IMR-90 (cell line): ENCODE measurements around the gene ADGRB3. TPM values are rescaled to one million over a fixed set of nuclear protein-coding genes. Genes with fewer than 3 reads are reported as not detected.

Experiments
- ATAC-seq: fragments of 200-7000 bp; cut with Tn5 transposase; 2 replicates; pipeline ENCODE4 v1.9.1; 2020; ENCODE audit warnings: low read depth, mild to moderate bottlenecking, moderate library complexity
- BruUV-seq: library from RNA; stranded (reverse); fragments of 400-500 nt; replicated peaks from 2 replicates; lab custom pipeline; 2021; lab: Mats Ljungman, UMichigan
- CTCF ChIA-PET: fragments of 300-600 bp; formaldehyde crosslinking; extraction: SDS; loops from one replicate; lab custom pipeline; 2021; ENCODE audit warnings: antibody characterized with exemption; lab: Yijun Ruan, JAX
- POLR2A ChIA-PET: fragments of 300-600 bp; sonication (Branson Sonifier 250); formaldehyde crosslinking; loops from one replicate; lab custom pipeline; 2022; ENCODE audit warnings: antibody characterized with exemption; ENCODE audit not compliant: unreplicated experiment; lab: Charles Lee
- DNase-seq: peaks from one replicate; pipeline ENCODE4 v3.0.0; 2013
- H2AFZ ChIP-seq: replicated peaks from 2 replicates; pipeline ENCODE3; 2013; ENCODE audit warnings: low read length, mild to moderate bottlenecking; ENCODE audit not compliant: poor library complexity
- H2AK5ac ChIP-seq: 2 replicates; pipeline ENCODE4 v1.6.1; 2013; ENCODE audit warnings: low read depth, low read length, inconsistent platforms
- H2AK9ac ChIP-seq: replicated peaks from 2 replicates; pipeline ENCODE3; 2013; ENCODE audit warnings: mild to moderate bottlenecking, low read depth, low read length, moderate library complexity; ENCODE audit not compliant: poor library complexity
- H2BK120ac ChIP-seq: 2 replicates; pipeline ENCODE4 v1.6.1; 2013; ENCODE audit warnings: low read depth, low read length, inconsistent platforms
- H2BK15ac ChIP-seq: 3 replicates; pipeline ENCODE4 v1.6.1; 2013; ENCODE audit warnings: low read depth, low read length, inconsistent platforms
- H2BK20ac ChIP-seq: 2 replicates; pipeline ENCODE4 v1.6.1; 2013; ENCODE audit warnings: low read depth, mild to moderate bottlenecking, inconsistent platforms, low read length, moderate library complexity
- H2BK5ac ChIP-seq: 2 replicates; pipeline ENCODE4 v1.6.1; 2013; ENCODE audit warnings: mild to moderate bottlenecking, low read depth, low read length, inconsistent platforms; ENCODE audit not compliant: poor library complexity, severe bottlenecking
- H3K14ac ChIP-seq: replicated peaks from 2 replicates; pipeline ENCODE4 v1.6.1; 2013; ENCODE audit warnings: low read depth, low read length, inconsistent platforms
- H3K18ac ChIP-seq: 2 replicates; pipeline ENCODE4 v1.6.1; 2013; ENCODE audit warnings: low read depth, low read length, control low read depth
- H3K23ac ChIP-seq: 2 replicates; pipeline ENCODE4 v1.6.1; 2013; ENCODE audit warnings: low read depth, low read length, inconsistent platforms
- H3K27ac ChIP-seq: 2 replicates; pipeline ENCODE4 v1.5.1; 2013; ENCODE audit warnings: mild to moderate bottlenecking, control low read depth, low read length; ENCODE audit not compliant: insufficient read depth
- H3K27me3 ChIP-seq: 2 replicates; pipeline ENCODE4 v1.6.1; 2013; ENCODE audit warnings: low read length; ENCODE audit not compliant: control insufficient read depth, insufficient read depth
- H3K36me3 ChIP-seq: 2 replicates; pipeline ENCODE4 v1.6.1; 2013; ENCODE audit warnings: low read length, mixed read lengths; ENCODE audit not compliant: control insufficient read depth, insufficient read depth
- H3K4ac ChIP-seq: 2 replicates; pipeline ENCODE4 v1.6.1; 2013; ENCODE audit warnings: low read depth, low read length, inconsistent platforms
- H3K4me1 ChIP-seq: 2 replicates; pipeline ENCODE4 v1.6.1; 2013; ENCODE audit warnings: low read length, mixed read lengths; ENCODE audit not compliant: control insufficient read depth, insufficient read depth
- H3K4me2 ChIP-seq: 2 replicates; pipeline ENCODE4 v1.6.1; 2013; ENCODE audit warnings: low read depth, mild to moderate bottlenecking, control low read depth, low read length, moderate library complexity
- H3K4me3 ChIP-seq: 2 replicates; pipeline ENCODE4 v1.5.1; 2013; ENCODE audit warnings: low read depth, mild to moderate bottlenecking, control low read depth, low read length, moderate library complexity; ENCODE audit not compliant: insufficient read depth
- H3K56ac ChIP-seq: 2 replicates; pipeline ENCODE4 v1.6.1; 2013; ENCODE audit warnings: low read length, inconsistent platforms; ENCODE audit not compliant: insufficient read depth; ENCODE audit errors: extremely low read depth
- H3K79me1 ChIP-seq, 2 experiments: 2 replicates each; pipeline ENCODE4 v1.6.1; 2013; ENCODE audit warnings: low read length in 2 of 2, inconsistent platforms in 1 of 2, low read depth in 1 of 2
- H3K9ac ChIP-seq: 2 replicates; pipeline ENCODE4 v1.6.1; 2013; ENCODE audit warnings: low read depth, low read length, control low read depth
- H3K9me1 ChIP-seq: 2 replicates; pipeline ENCODE4 v1.6.1; 2013; ENCODE audit warnings: low read length, inconsistent platforms; ENCODE audit not compliant: insufficient read depth
- H3K9me3 ChIP-seq: 2 replicates; pipeline ENCODE4 v1.6.1; 2013; ENCODE audit warnings: low read length; ENCODE audit not compliant: control insufficient read depth, insufficient read depth
- H4K20me1 ChIP-seq: 2 replicates; pipeline ENCODE4 v1.6.1; 2013; ENCODE audit warnings: low read length, inconsistent platforms; ENCODE audit not compliant: insufficient read depth
- H4K5ac ChIP-seq: 2 replicates; pipeline ENCODE4 v1.6.1; 2013; ENCODE audit warnings: mild to moderate bottlenecking, low read depth, low read length, control low read depth
- H4K8ac ChIP-seq, 2 experiments: 2 replicates each; pipeline ENCODE4 v1.6.1; 2013; ENCODE audit warnings: low read depth in 2 of 2, low read length in 2 of 2, control low read depth in 1 of 2, inconsistent platforms in 1 of 2
- H4K91ac ChIP-seq: 2 replicates; pipeline ENCODE4 v1.6.1; 2013; ENCODE audit warnings: low read depth, low read length, inconsistent platforms; ENCODE audit not compliant: insufficient read depth
- BHLHE40 ChIP-seq: fragments of 150-350 bp; IDR thresholded peaks from 2 replicates; pipeline ENCODE4 v1.6.1; 2016; ENCODE audit warnings: mild to moderate bottlenecking, low read depth, low read length
- CEBPB ChIP-seq: IDR thresholded peaks from 2 replicates; pipeline ENCODE4 v1.6.1; 2012; ENCODE audit warnings: low read depth, low read length, improper control_type of control experiment
- CHD1 ChIP-seq: IDR thresholded peaks from 2 replicates; pipeline ENCODE4 v1.6.1; 2012; ENCODE audit warnings: low read depth, low read length, improper control_type of control experiment
- FOS ChIP-seq: fragments of 150-350 bp; IDR thresholded peaks from 2 replicates; pipeline ENCODE4 v1.6.1; 2016; ENCODE audit warnings: low read depth, low read length
- MXI1 ChIP-seq: IDR thresholded peaks from 2 replicates; pipeline ENCODE4 v1.6.1; 2012; ENCODE audit warnings: low read depth, mild to moderate bottlenecking, low read length, moderate library complexity, borderline replicate concordance
- NFE2L2 ChIP-seq: fragments of 150-350 bp; IDR thresholded peaks from 2 replicates; pipeline ENCODE4 v1.6.1; 2016; ENCODE audit warnings: low read depth, mild to moderate bottlenecking, low read length
- POLR2A ChIP-seq: IDR thresholded peaks from 2 replicates; pipeline ENCODE4 v1.6.1; 2012; ENCODE audit warnings: mild to moderate bottlenecking, low read depth, low read length
- RAD21 ChIP-seq: IDR thresholded peaks from 2 replicates; pipeline ENCODE4 v1.6.1; 2012; ENCODE audit warnings: low read length, improper control_type of control experiment
- RCOR1 ChIP-seq: IDR thresholded peaks from 2 replicates; pipeline ENCODE4 v1.6.1; 2012; ENCODE audit warnings: mild to moderate bottlenecking, low read length, improper control_type of control experiment; ENCODE audit not compliant: insufficient replicate concordance
- RFX5 ChIP-seq: IDR thresholded peaks from 2 replicates; pipeline ENCODE4 v1.8.0; 2012; ENCODE audit warnings: low read depth, mild to moderate bottlenecking, low read length, moderate library complexity
- WGBS, 2 experiments: methylation state at CpG; one replicate each; pipeline versions ENCODE4 v1.1.5 to v1.1.7; 2013; ENCODE audit warnings: missing lambda C conversion rate in 2 of 2; ENCODE audit not compliant: insufficient read length in 1 of 2; ENCODE audit errors: extremely low coverage in 2 of 2; 5-methylcytosine and 5-hydroxymethylcytosine counted together
- dilution Hi-C: fragments of 300-500 bp; cut with HindIII; formaldehyde crosslinking; loops from one replicate; pipeline ENCODE4 v1.14.3; 2018; ENCODE audit warnings: low sequenced_read_pairs; ENCODE audit not compliant: unreplicated experiment
- in situ Hi-C: fragments of 300-500 bp; cut with MboI; formaldehyde crosslinking; loops from 3 replicates; pipeline ENCODE4 v1.14.3; 2019; ENCODE audit warnings: low sequenced_read_pairs, inconsistent platforms, mixed read lengths
- intact Hi-C: fragments of 100-400 bp; cut with micrococcal nuclease; formaldehyde crosslinking; loops from 2 replicates; pipeline ENCODE4 v1.10.0; 2022
- polyA plus RNA-seq, 3 experiments: library from polyadenylated mRNA; depleted of rRNA; stranded (reverse); fragments of >200 nt; gene quantifications; 2 replicates each; pipeline ENCODE4 v1.2.3, GENCODE V29; 2012; ENCODE audit warnings: low replicate concordance in 1 of 3
- total RNA-seq: library from RNA; depleted of rRNA; stranded (reverse); fragments of >200 nt; gene quantifications from 2 replicates; pipeline ENCODE4 v1.2.3, GENCODE V29; 2012
- TF ChIP-seq, protein P1 (sequence below): conservative IDR thresholded peaks from 2 replicates; pipeline ENCODE4 v1.5.1; 2012; ENCODE audit warnings: mild to moderate bottlenecking, low read depth, low read length, improper control_type of control experiment
- TF ChIP-seq, protein P2 (sequence below): fragments of 150-350 bp; IDR thresholded peaks from 2 replicates; pipeline ENCODE4 v1.6.1; 2017; ENCODE audit warnings: mild to moderate bottlenecking, antibody characterized with exemption, low read length, low read depth

ADGRB3 gene
- total and polyA plus RNA-seq, 2 of the 4 experiments (the other 2 are of a cell fraction): not detected

DNA sequence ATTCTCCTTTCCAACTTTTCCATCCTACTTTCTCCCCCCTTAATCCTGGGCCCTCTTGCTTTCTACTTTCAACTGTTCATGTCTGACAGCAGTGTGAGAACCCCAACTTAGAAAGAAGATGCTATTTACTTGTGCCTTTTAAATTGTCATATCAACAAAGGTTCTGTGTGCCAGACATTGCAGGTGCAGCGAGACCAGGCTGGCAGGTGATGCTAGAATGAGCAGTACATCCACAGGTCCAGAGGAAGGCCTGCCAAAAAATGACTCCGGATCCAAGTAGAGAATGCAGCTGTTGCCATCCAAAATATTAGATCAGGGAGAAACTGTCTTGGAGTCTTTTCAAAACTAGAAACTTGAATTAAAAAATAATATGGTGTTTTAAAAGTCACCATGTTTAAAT, 651.2 kb downstream of the ADGRB3 start:
- POLR2A ChIA-PET: no interaction called here
- in situ Hi-C loops (no loop called here), intact Hi-C loops (no loop called here), dilution Hi-C loops (no loop called here)
- Histone ChIP-seq H4K8ac (no peak overlapping the region), H2AK5ac (no peak overlapping the region), H3K18ac (no peak overlapping the region), H4K5ac (no peak overlapping the region), H2AFZ (no peak overlapping the region), H2BK5ac (no peak overlapping the region), H2BK15ac (no peak overlapping the region), H3K36me3 (no peaks in the 10 kb centered on the region), H3K79me1 (no peaks in the 10 kb centered on the region), H3K14ac (no peak overlapping the region), H4K91ac (no peak overlapping the region), H4K20me1 (no peaks in the 10 kb centered on the region), H3K4me1 (no peaks in the 10 kb centered on the region), H3K56ac (no peak overlapping the region), H3K27me3 (no peaks in the 10 kb centered on the region), H2BK20ac (no peak overlapping the region), H3K9me3 (0 out of 2 replicates have a peak, but pooled peaks cover 4% of the 10 kb centered on the region), H3K4me3 (no peak overlapping the region), H2BK120ac (no peak overlapping the region), H2AK9ac (no peak overlapping the region), H3K4me2 (no peak overlapping the region), H3K9me1 (no peaks in the 10 kb centered on the region), H3K23ac (no peak overlapping the region), H3K4ac (no peak overlapping the region), H3K9ac (no peak overlapping the region), H3K27ac (no peak overlapping the region)
- CTCF ChIA-PET: no interaction called here
- no peak for TF ChIP-seq BHLHE40
- TF ChIP-seq RFX5: no peak
- TF ChIP-seq MXI1: no peak
- no peak for TF ChIP-seq POLR2A
- no peak for TF ChIP-seq RCOR1
- TF ChIP-seq CEBPB: no peak
- TF ChIP-seq NFE2L2: no peak
- no peak for TF ChIP-seq CHD1
- TF ChIP-seq, protein P1, sequence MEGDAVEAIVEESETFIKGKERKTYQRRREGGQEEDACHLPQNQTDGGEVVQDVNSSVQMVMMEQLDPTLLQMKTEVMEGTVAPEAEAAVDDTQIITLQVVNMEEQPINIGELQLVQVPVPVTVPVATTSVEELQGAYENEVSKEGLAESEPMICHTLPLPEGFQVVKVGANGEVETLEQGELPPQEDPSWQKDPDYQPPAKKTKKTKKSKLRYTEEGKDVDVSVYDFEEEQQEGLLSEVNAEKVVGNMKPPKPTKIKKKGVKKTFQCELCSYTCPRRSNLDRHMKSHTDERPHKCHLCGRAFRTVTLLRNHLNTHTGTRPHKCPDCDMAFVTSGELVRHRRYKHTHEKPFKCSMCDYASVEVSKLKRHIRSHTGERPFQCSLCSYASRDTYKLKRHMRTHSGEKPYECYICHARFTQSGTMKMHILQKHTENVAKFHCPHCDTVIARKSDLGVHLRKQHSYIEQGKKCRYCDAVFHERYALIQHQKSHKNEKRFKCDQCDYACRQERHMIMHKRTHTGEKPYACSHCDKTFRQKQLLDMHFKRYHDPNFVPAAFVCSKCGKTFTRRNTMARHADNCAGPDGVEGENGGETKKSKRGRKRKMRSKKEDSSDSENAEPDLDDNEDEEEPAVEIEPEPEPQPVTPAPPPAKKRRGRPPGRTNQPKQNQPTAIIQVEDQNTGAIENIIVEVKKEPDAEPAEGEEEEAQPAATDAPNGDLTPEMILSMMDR: no peak
- TF ChIP-seq RAD21: no peak
- TF ChIP-seq, protein P2, sequence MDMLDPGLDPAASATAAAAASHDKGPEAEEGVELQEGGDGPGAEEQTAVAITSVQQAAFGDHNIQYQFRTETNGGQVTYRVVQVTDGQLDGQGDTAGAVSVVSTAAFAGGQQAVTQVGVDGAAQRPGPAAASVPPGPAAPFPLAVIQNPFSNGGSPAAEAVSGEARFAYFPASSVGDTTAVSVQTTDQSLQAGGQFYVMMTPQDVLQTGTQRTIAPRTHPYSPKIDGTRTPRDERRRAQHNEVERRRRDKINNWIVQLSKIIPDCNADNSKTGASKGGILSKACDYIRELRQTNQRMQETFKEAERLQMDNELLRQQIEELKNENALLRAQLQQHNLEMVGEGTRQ: no peak
- no peak for TF ChIP-seq FOS
- DNase-seq (no peak), ATAC-seq (no peak)
- WGBS, 2 experiments: 40% methylated on average over 1 of the region's 2 CpGs; no CpG with 5 or more reads in 1 of the 2 experiments
- no TSS peak for BruUV-seq
